B cell (primary cell): Measurements from ENCODE around the gene TRIM52.

Source experiments
- CTCF ChIP-seq: fragments of 200-600 bp; IDR thresholded peaks from one replicate; pipeline ENCODE4 v1.8.0; 2022; ENCODE audit warnings: antibody characterized with exemption, mild to moderate bottlenecking
- EZH2 ChIP-seq: IDR thresholded peaks from 2 replicates; pipeline ENCODE4 v1.6.1; 2012; ENCODE audit warnings: borderline replicate concordance, low read depth, mild to moderate bottlenecking, moderate library complexity, low read length; ENCODE audit not compliant: insufficient read depth, poor library complexity, severe bottlenecking

DNA sequence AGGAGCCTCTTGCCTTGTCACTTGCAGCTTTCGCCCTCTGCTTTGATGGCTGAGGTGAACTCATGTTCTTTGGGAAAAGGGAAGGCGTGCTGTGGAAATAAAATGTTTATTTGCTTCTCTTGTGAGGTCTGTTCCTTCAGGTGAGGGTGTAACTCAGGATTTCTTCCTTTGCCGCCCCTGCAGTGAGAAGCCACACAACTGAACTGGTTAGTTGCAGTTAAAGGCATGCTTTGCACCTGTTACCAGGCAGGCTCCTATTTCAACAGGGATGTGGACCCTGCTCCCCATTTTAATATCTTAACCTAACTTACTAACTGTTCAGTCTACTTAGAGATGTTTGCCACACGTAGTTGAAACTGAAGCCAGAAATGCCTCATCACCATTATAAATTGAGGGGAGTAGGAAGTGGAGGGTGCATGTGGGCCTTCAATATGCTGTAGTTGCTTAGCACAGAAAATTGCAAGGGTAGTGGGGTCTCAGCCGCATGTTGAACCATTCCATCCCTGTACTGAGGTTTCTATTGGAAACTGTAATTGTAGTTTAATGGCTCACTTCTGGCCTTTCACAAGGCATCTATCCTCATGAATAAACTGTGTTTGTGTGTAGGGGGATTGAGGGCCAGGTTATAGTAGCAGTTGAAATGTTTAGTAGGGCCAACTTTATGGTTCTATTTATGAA, 25.1 kb downstream of the TRIM52 start:
- TF ChIP-seq CTCF (no peak), EZH2 (no peak)
